H9 (cell line): Measurements from ENCODE around the gene CLEC16A. TPM values are rescaled to one million over a fixed set of nuclear protein-coding genes. Genes with fewer than 3 reads are reported as not detected.
"Not testable (repeated sequence)": the region's sequence is repeated elsewhere in the genome, so short reads cannot be mapped to it uniquely, and the experiment has no call there.

Source experiments
- DNase-seq: peaks from one replicate; pipeline ENCODE4 v3.0.0-alpha.2; 2017
- H2AFZ ChIP-seq: one replicate; pipeline ENCODE4 v1.6.1; 2013; ENCODE audit warnings: mild to moderate bottlenecking, low read length, control low read depth, moderate library complexity
- H2AK5ac ChIP-seq: 2 replicates; pipeline ENCODE4 v1.6.1; 2013; ENCODE audit warnings: low read length, control low read depth, mixed read lengths; ENCODE audit not compliant: insufficient read length
- H2BK120ac ChIP-seq: one replicate; pipeline ENCODE4 v1.6.1; 2013; ENCODE audit warnings: low read depth, mild to moderate bottlenecking, low read length, control low read depth, inconsistent platforms; ENCODE audit not compliant: poor library complexity, severe bottlenecking
- H2BK12ac ChIP-seq: 2 replicates; pipeline ENCODE4 v1.6.1; 2013; ENCODE audit warnings: low read length, control low read depth, mixed read lengths, low read depth; ENCODE audit not compliant: insufficient read length
- H2BK15ac ChIP-seq: 2 replicates; pipeline ENCODE4 v1.6.1; 2013; ENCODE audit warnings: low read depth, low read length, control low read depth
- H2BK20ac ChIP-seq: one replicate; pipeline ENCODE4 v1.6.1; 2013; ENCODE audit warnings: low read depth, mild to moderate bottlenecking, low read length, control low read depth, inconsistent platforms; ENCODE audit not compliant: poor library complexity, severe bottlenecking
- H2BK5ac ChIP-seq: 2 replicates; pipeline ENCODE4 v1.6.1; 2013; ENCODE audit warnings: low read length, control low read depth, mixed read lengths; ENCODE audit not compliant: insufficient read length
- H3K14ac ChIP-seq: 2 replicates; pipeline ENCODE4 v1.6.1; 2013; ENCODE audit warnings: low read length, control low read depth; ENCODE audit not compliant: insufficient read depth
- H3K18ac ChIP-seq: 2 replicates; pipeline ENCODE4 v1.6.1; 2013; ENCODE audit warnings: low read depth, mild to moderate bottlenecking, mixed read lengths, low read length, control low read depth; ENCODE audit not compliant: insufficient read length
- H3K23ac ChIP-seq: 2 replicates; pipeline ENCODE4 v1.6.1; 2013; ENCODE audit warnings: low read length, control low read depth, mixed read lengths, low read depth; ENCODE audit not compliant: insufficient read length
- H3K23me2 ChIP-seq: 2 replicates; pipeline ENCODE4 v1.6.1; 2013; ENCODE audit warnings: low read depth, mild to moderate bottlenecking, mixed read lengths, low read length, control low read depth; ENCODE audit not compliant: insufficient read length, poor library complexity, severe bottlenecking
- H3K27ac ChIP-seq: 2 replicates; pipeline ENCODE4 v1.5.1; 2013; ENCODE audit warnings: low read length, control low read depth, mixed read lengths, low read depth; ENCODE audit not compliant: insufficient read length
- H3K27me3 ChIP-seq: 2 replicates; pipeline ENCODE4 v1.6.1; 2013; ENCODE audit warnings: low read length, control low read depth, inconsistent platforms; ENCODE audit not compliant: insufficient read depth
- H3K4ac ChIP-seq: 2 replicates; pipeline ENCODE4 v1.6.1; 2013; ENCODE audit warnings: low read depth, mild to moderate bottlenecking, control low read depth, inconsistent platforms, low read length, moderate library complexity
- H3K4me1 ChIP-seq: 2 replicates; pipeline ENCODE4 v1.6.1; 2013; ENCODE audit warnings: low read length, control low read depth, inconsistent platforms; ENCODE audit not compliant: insufficient read depth
- H3K4me2 ChIP-seq: 2 replicates; pipeline ENCODE4 v1.6.1; 2013; ENCODE audit warnings: low read length, control low read depth, mixed read lengths; ENCODE audit not compliant: insufficient read length, insufficient read depth
- H3K56ac ChIP-seq: 2 replicates; pipeline ENCODE4 v1.6.1; 2013; ENCODE audit warnings: low read depth, mild to moderate bottlenecking, mixed read lengths, low read length, control low read depth; ENCODE audit not compliant: insufficient read length
- H3K79me1 ChIP-seq: 2 replicates; pipeline ENCODE4 v1.6.1; 2013; ENCODE audit warnings: low read depth, mild to moderate bottlenecking, moderate library complexity, low read length, control low read depth, inconsistent platforms; ENCODE audit not compliant: insufficient read depth, poor library complexity, severe bottlenecking
- H3K79me2 ChIP-seq: 2 replicates; pipeline ENCODE4 v1.6.1; 2013; ENCODE audit warnings: low read length, control low read depth, inconsistent platforms; ENCODE audit not compliant: insufficient read depth
- H3K9ac ChIP-seq: 2 replicates; pipeline ENCODE4 v1.6.1; 2013; ENCODE audit warnings: low read length, control low read depth, mixed read lengths; ENCODE audit not compliant: insufficient read length; ENCODE audit errors: extremely low read depth
- H3K9me3 ChIP-seq: one replicate; pipeline ENCODE4 v1.6.1; 2013; ENCODE audit warnings: low read depth, low read length, inconsistent platforms; ENCODE audit not compliant: control insufficient read depth
- H3T11ph ChIP-seq: one replicate; pipeline ENCODE4 v1.6.1; 2013; ENCODE audit warnings: mild to moderate bottlenecking, low read length, control low read depth, inconsistent platforms
- H4K20me1 ChIP-seq: one replicate; pipeline ENCODE4 v1.6.1; 2013; ENCODE audit not compliant: control insufficient read depth, insufficient read length, insufficient read depth
- H4K5ac ChIP-seq: 2 replicates; pipeline ENCODE4 v1.6.1; 2013; ENCODE audit warnings: low read depth, mild to moderate bottlenecking, mixed read lengths, low read length, control low read depth; ENCODE audit not compliant: insufficient read length
- H4K8ac ChIP-seq: replicated peaks from 2 replicates; pipeline ENCODE4 v1.6.1; 2013; ENCODE audit warnings: low read length, control low read depth, mixed read lengths, low read depth; ENCODE audit not compliant: insufficient read length
- H4K91ac ChIP-seq: 2 replicates; pipeline ENCODE4 v1.6.1; 2013; ENCODE audit warnings: low read depth, mild to moderate bottlenecking, moderate library complexity, mixed read lengths, low read length, control low read depth; ENCODE audit not compliant: insufficient read length
- H3K27ac Mint-ChIP-seq, 3 experiments: 2 replicates in 2 of 3; 3 replicates in 1 of 3; pipeline ENCODE4 v1.8.0; 2020 to 2021; ENCODE audit warnings: mixed read lengths in 3 of 3, mild to moderate bottlenecking in 1 of 3, moderate library complexity in 1 of 3
- H3K27me3 Mint-ChIP-seq: 2 replicates; pipeline ENCODE4 v1.8.0; 2021; ENCODE audit warnings: low read depth, mild to moderate bottlenecking, moderate library complexity, mixed read lengths
- H3K36me3 Mint-ChIP-seq, 3 experiments: 2 replicates in 2 of 3; 3 replicates in 1 of 3; pipeline ENCODE4 v1.8.0; 2020 to 2021; ENCODE audit warnings: low read depth in 3 of 3, mixed read lengths in 3 of 3; ENCODE audit not compliant: insufficient read depth in 1 of 3
- H3K4me1 Mint-ChIP-seq, 2 experiments: 2 replicates each; pipeline ENCODE4 v1.8.0; 2020; ENCODE audit warnings: mixed read lengths in 2 of 2
- H3K4me3 Mint-ChIP-seq, 2 experiments: 2 replicates in 1 of 2; 3 replicates in 1 of 2; pipeline ENCODE4 v1.8.0; 2020 to 2021; ENCODE audit warnings: mild to moderate bottlenecking in 2 of 2, mixed read lengths in 2 of 2, moderate library complexity in 1 of 2
- H3K9me3 Mint-ChIP-seq, 2 experiments: 2 replicates in 1 of 2; 3 replicates in 1 of 2; pipeline ENCODE4 v1.8.0; 2020; ENCODE audit warnings: mild to moderate bottlenecking in 2 of 2, mixed read lengths in 2 of 2, moderate library complexity in 1 of 2
- WGBS: extraction: QIAGEN DNeasy Blood & Tissue Kit; methylation state at CpG from one replicate; pipeline ENCODE4 v1.1.7; 2013; ENCODE audit warnings: missing lambda C conversion rate, low lambda C conversion rate, mixed read lengths; ENCODE audit not compliant: insufficient read length; ENCODE audit errors: extremely low coverage; 5-methylcytosine and 5-hydroxymethylcytosine counted together
- total RNA-seq: library from RNA; stranded (reverse); gene quantifications from 2 replicates; pipeline ENCODE4 v1.2.1, GENCODE V29; 2021
- TF ChIP-seq, protein P1 (sequence below): fragments of 200-600 bp; sonication (generic); conservative IDR thresholded peaks from 3 replicates; pipeline ENCODE4 v1.8.0; 2021; ENCODE audit warnings: antibody characterized with exemption, mild to moderate bottlenecking

CLEC16A gene
- total RNA-seq, 1 experiment from 2014 or later = 15.2 TPM

DNA sequence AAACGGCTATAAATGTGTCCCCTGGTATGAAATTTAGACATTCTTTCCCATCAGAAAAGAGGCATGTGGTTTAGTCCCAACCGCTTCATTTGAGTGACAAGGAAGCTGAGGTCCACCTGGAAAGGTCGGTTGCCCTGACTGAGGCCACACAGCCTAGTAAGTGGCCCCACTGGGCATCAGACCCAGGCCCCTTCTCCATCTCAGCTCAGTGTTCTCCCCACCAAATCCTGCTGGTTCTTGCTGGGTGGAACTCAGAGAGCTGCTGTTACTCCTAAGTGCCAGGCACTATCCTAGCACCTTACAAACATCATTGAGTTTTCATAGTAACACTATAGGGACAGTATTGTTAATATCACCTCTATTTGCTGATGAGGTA, 158.1 kb downstream of the CLEC16A start:
- Histone ChIP-seq H4K5ac (no peak overlapping the region), H3K4me2 (no peak overlapping the region), H3K9ac (no peak overlapping the region), H4K20me1 (peaks cover 2% of the 10 kb centered on the region), H2BK5ac (no peak overlapping the region), H3K14ac (no peak overlapping the region), H2BK120ac (no peak overlapping the region), H3K4me1 (no peaks in the 10 kb centered on the region; the same call in 1 of the 2 replicates), H4K91ac (no peak overlapping the region), H2BK20ac (no peak overlapping the region), H3K9me3 (no peaks in the 10 kb centered on the region), H3K56ac (no peak overlapping the region), H3K23me2 (no peaks in the 10 kb centered on the region), H3K18ac (no peak overlapping the region), H3T11ph (no peak overlapping the region), H2AK5ac (no peak overlapping the region), H2AFZ (no peak overlapping the region), H3K27me3 (no peaks in the 10 kb centered on the region), H3K23ac (no peak overlapping the region), H3K79me1 (no peaks in the 10 kb centered on the region), H2BK15ac (no peak overlapping the region), H2BK12ac (no peak overlapping the region), H3K4ac (no peak overlapping the region), H3K79me2 (no peaks in the 10 kb centered on the region), H3K27ac (no peak overlapping the region), H4K8ac (no peak overlapping the region)
- Mint-ChIP-seq H3K9me3 (no peaks in the 10 kb centered on the region), H3K27me3 (no peaks in the 10 kb centered on the region), H3K4me3 (no peak overlapping the region; a peak in 1 of 5 replicates), H3K36me3 (no peaks in the 10 kb centered on the region), H3K4me1 (peaks cover 14 to 19% of the 10 kb centered on the region in 2 experiments), H3K27ac (no peak overlapping the region)
- WGBS = no CpG with 5 or more reads among the region's 3 CpGs
- TF ChIP-seq, protein P1, sequence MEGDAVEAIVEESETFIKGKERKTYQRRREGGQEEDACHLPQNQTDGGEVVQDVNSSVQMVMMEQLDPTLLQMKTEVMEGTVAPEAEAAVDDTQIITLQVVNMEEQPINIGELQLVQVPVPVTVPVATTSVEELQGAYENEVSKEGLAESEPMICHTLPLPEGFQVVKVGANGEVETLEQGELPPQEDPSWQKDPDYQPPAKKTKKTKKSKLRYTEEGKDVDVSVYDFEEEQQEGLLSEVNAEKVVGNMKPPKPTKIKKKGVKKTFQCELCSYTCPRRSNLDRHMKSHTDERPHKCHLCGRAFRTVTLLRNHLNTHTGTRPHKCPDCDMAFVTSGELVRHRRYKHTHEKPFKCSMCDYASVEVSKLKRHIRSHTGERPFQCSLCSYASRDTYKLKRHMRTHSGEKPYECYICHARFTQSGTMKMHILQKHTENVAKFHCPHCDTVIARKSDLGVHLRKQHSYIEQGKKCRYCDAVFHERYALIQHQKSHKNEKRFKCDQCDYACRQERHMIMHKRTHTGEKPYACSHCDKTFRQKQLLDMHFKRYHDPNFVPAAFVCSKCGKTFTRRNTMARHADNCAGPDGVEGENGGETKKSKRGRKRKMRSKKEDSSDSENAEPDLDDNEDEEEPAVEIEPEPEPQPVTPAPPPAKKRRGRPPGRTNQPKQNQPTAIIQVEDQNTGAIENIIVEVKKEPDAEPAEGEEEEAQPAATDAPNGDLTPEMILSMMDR = no peak
- no peak for DNase-seq

DNA sequence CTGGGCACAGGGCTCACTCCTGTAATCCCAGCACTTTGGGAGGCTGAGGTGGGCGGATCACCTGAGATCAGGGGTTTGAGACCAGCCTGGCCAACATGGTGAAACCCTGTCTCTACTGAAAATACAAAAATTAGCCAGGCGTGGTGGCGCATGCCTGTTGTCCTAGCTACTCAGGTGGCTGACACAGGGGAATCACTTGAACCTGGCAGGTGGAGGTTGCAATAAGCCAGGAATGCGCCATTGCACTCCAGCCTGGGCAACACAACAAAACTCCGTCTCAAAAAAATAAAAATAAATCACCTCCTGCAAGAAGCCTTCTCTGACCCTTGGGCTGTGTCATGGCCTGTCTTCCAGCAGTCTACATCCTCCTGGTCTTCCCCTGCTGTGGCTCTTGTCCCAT, 158.9 kb downstream of the CLEC16A start:
- H2BK120ac ChIP-seq, H3K14ac ChIP-seq, H3K4me2 ChIP-seq, H4K20me1 ChIP-seq, H2AK5ac ChIP-seq, H3K27me3 Mint-ChIP-seq, H3K56ac ChIP-seq, H4K8ac ChIP-seq, H4K91ac ChIP-seq, H4K5ac ChIP-seq, H3K23me2 ChIP-seq, H3K27ac ChIP-seq, H2BK20ac ChIP-seq, H3K36me3 Mint-ChIP-seq, H3K79me1 ChIP-seq, H3K9me3 ChIP-seq, H3K9me3 Mint-ChIP-seq, H3K4me1 ChIP-seq, H3K79me2 ChIP-seq, H3K4ac ChIP-seq, H2BK15ac ChIP-seq, H2AFZ ChIP-seq, H3K27me3 ChIP-seq, H3K18ac ChIP-seq, H3K27ac Mint-ChIP-seq, H2BK5ac ChIP-seq, H2BK12ac ChIP-seq, H3K9ac ChIP-seq, H3K4me3 Mint-ChIP-seq, H3T11ph ChIP-seq, H3K23ac ChIP-seq, DNase-seq: not testable (repeated sequence)
- WGBS = no CpG with 5 or more reads among the region's 5 CpGs
- H3K4me1 Mint-ChIP-seq = peaks cover 14 to 18% of the 10 kb centered on the region in 2 experiments
